ENCODE data around the gene LGALS12.

Gene LGALS12

GRCh38 chr11:63501236-63501635 is 4.6 kb upstream of the LGALS12 start:
- no peaks in the 10 kb centered on the region for H3K4me1 ChIP-seq
- no peak overlapping the region for H3K9ac ChIP-seq
- H3K36me3 ChIP-seq (ENCODE audit: control insufficient read depth, insufficient read depth, low read length), result no peaks in the 10 kb centered on the region
- H3K4me2 ChIP-seq (ENCODE audit: low read length), result no peak overlapping the region
- no peak for TF ChIP-seq CTCF (IDR thresholded peaks at IDR 0.05)
- no peak overlapping the region for H3K27ac ChIP-seq
- no peaks in the 10 kb centered on the region for H3K9me3 ChIP-seq (ENCODE audit: control insufficient read depth, low read length)
- H3K27me3 ChIP-seq (ENCODE audit: control insufficient read depth, insufficient read depth, low read length), result no peaks in the 10 kb centered on the region
- H3K4me3 ChIP-seq (ENCODE audit: low read depth, low read length), result no peak overlapping the region
- H3K79me2 ChIP-seq, result no peaks in the 10 kb centered on the region
- no peak overlapping the region for H2AFZ ChIP-seq

- Histone ChIP-seq H3K27me3 (ENCODE audit: control insufficient read depth, insufficient read depth, low read length) (no peaks in the 10 kb centered on the region), H3K36me3 (ENCODE audit: control insufficient read depth, insufficient read depth, low read length) (no peaks in the 10 kb centered on the region), H3K4me1 (no peaks in the 10 kb centered on the region), H3K9me3 (ENCODE audit: control insufficient read depth, low read length) (no peaks in the 10 kb centered on the region), H3K27ac (no peak overlapping the region), H3K9ac (no peak overlapping the region), H3K4me2 (ENCODE audit: low read length) (no peak overlapping the region), H3K79me2 (no peaks in the 10 kb centered on the region), H3K4me3 (ENCODE audit: low read depth, low read length) (no peak overlapping the region), H2AFZ (no peak overlapping the region)
- no peak for TF ChIP-seq CTCF (IDR thresholded peaks at IDR 0.05)
Observed at GRCh38 chr11:63502252-63502820, 3.5 kb upstream of the LGALS12 start.

DNA sequence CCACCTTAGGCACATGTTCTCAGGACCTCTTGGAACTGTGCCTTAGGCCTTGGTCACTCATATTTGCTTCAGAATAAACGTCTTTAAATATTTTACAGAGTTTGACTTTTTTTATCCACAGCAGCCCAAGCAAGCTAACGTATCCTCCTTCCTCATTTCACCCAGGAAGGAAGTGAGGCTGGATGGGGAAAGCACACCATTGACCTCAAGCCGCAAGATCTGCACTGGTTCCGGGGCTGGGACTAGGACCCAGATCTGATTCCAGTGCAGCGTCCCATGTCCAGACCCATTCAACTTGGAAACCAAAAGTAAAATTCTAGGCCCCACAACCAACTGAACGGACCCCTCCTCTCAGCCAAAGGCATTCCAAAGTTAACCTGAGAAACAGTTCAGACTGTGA is 2.4 kb upstream of the LGALS12 start:
- no peak for TF ChIP-seq CTCF (IDR thresholded peaks at IDR 0.05)
- no peak overlapping the region for H3K27ac ChIP-seq
- no peaks in the 10 kb centered on the region for H3K27me3 ChIP-seq (ENCODE audit: control insufficient read depth, insufficient read depth, low read length)
- H3K4me2 ChIP-seq (ENCODE audit: low read length), result no peak overlapping the region
- no peaks in the 10 kb centered on the region for H3K79me2 ChIP-seq
- H3K36me3 ChIP-seq (ENCODE audit: control insufficient read depth, insufficient read depth, low read length), result no peaks in the 10 kb centered on the region
- H2AFZ ChIP-seq, result no peak overlapping the region
- no peaks in the 10 kb centered on the region for H3K9me3 ChIP-seq (ENCODE audit: control insufficient read depth, low read length)
- no peaks in the 10 kb centered on the region for H3K4me1 ChIP-seq
- H3K4me3 ChIP-seq (ENCODE audit: low read depth, low read length), result no peak overlapping the region
- no peak overlapping the region for H3K9ac ChIP-seq

DNA sequence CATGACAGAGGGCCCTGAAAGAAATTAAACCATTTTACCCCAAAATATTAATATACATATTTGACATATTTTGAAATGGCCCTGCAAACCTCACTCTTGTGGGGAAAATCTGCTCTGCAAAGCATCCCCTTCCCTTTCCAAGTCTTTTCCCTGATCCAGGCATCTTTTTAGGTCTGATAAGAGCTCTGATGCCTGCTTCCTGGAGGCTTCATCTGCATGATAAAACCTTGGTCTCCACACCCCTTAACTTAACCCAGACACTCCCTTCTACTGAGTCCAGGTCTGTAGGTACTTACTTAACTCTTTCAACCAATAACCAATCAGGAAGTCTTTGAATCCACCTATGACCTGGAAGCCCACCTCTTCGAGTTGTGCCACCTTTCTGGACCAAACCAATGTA is 1.8 kb upstream of the LGALS12 start:
- Histone ChIP-seq H3K27ac (no peak overlapping the region), H2AFZ (no peak overlapping the region), H3K36me3 (ENCODE audit: control insufficient read depth, insufficient read depth, low read length) (no peaks in the 10 kb centered on the region), H3K4me2 (ENCODE audit: low read length) (no peak overlapping the region), H3K4me3 (ENCODE audit: low read depth, low read length) (no peak overlapping the region), H3K9ac (no peak overlapping the region), H3K9me3 (ENCODE audit: control insufficient read depth, low read length) (no peaks in the 10 kb centered on the region), H3K4me1 (no peaks in the 10 kb centered on the region), H3K27me3 (ENCODE audit: control insufficient read depth, insufficient read depth, low read length) (no peaks in the 10 kb centered on the region), H3K79me2 (no peaks in the 10 kb centered on the region)
- TF ChIP-seq CTCF (IDR thresholded peaks at IDR 0.05), result no peak

GRCh38 chr11:63504933-63505586 is 824 bp upstream of the LGALS12 start:
- H3K36me3 ChIP-seq (ENCODE audit: control insufficient read depth, insufficient read depth, low read length), result no peaks in the 10 kb centered on the region
- no peak overlapping the region for H3K4me2 ChIP-seq (ENCODE audit: low read length)
- H3K79me2 ChIP-seq, result no peaks in the 10 kb centered on the region
- H3K4me1 ChIP-seq, result no peaks in the 10 kb centered on the region
- H3K9me3 ChIP-seq (ENCODE audit: control insufficient read depth, low read length), result no peaks in the 10 kb centered on the region
- no peaks in the 10 kb centered on the region for H3K27me3 ChIP-seq (ENCODE audit: control insufficient read depth, insufficient read depth, low read length)
- no peak overlapping the region for H2AFZ ChIP-seq
- no peak overlapping the region for H3K9ac ChIP-seq
- no peak overlapping the region for H3K4me3 ChIP-seq (ENCODE audit: low read depth, low read length)
- TF ChIP-seq CTCF (IDR thresholded peaks at IDR 0.05), result no peak
- no peak overlapping the region for H3K27ac ChIP-seq

Data from parathyroid adenoma (tissue), 2 donors.